PFSK-1 (cell line): ENCODE data around the gene CARMIL1.

Experiments used
- FOXP2 ChIP-seq: optimal IDR thresholded peaks from 2 replicates; pipeline ENCODE3; 2011; ENCODE audit warnings: borderline replicate concordance, control low read depth, inconsistent platforms; ENCODE audit not compliant: insufficient read depth; ENCODE audit errors: extremely low read length, extremely low read depth
- POLR2AphosphoS5 ChIP-seq: IDR thresholded peaks from 2 replicates; pipeline ENCODE4 v1.6.1; 2012; ENCODE audit warnings: low read depth, mild to moderate bottlenecking, control low read depth, low read length, moderate library complexity
- SIN3A ChIP-seq: IDR thresholded peaks from 2 replicates; pipeline ENCODE4 v1.6.1; 2012; ENCODE audit warnings: mild to moderate bottlenecking, low read length, moderate library complexity, borderline replicate concordance; ENCODE audit not compliant: insufficient read depth
- TAF1 ChIP-seq: IDR thresholded peaks from 2 replicates; pipeline ENCODE4 v1.6.1; 2012; ENCODE audit warnings: low read length, control low read depth, borderline replicate concordance; ENCODE audit not compliant: insufficient read depth
- TF ChIP-seq, protein P1 (sequence below), 2 experiments: IDR thresholded peaks; 2 replicates each; pipeline versions ENCODE4 v1.6.1 to v1.8.0; 2011 to 2012; ENCODE audit warnings: low read depth in 2 of 2, low read length in 2 of 2, control low read depth in 1 of 2, inconsistent platforms in 1 of 2, mild to moderate bottlenecking in 1 of 2, moderate library complexity in 1 of 2; ENCODE audit not compliant: insufficient read depth in 1 of 2

DNA sequence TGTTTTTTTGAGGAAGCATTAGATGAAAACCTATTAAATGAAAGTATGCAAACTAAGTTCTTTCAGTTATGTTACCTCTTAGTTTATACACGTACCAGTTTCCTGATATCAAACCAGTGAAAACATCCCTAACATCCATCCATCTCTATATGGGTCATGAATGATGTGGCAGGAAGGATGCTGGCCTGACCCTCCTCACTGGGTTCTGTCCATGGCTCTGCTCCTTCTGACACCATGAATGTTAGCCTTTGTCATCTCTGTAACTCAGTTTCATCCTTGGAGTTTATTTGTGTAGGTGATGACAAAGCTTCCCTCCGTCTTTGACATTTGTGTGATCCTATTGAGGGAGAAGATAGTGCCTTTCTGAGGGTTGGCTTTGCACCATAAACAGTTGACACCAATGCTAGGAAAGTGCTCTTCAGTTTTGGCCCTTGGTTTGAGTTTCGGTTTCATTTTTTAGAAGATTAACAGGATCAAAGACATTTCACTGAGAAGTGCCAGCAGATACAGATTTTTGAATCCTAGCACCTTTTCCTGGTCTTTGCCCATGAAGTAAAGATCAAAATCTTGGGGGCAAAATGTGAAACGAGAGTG is 300.8 kb downstream of the CARMIL1 start:
- TF ChIP-seq, protein P1, sequence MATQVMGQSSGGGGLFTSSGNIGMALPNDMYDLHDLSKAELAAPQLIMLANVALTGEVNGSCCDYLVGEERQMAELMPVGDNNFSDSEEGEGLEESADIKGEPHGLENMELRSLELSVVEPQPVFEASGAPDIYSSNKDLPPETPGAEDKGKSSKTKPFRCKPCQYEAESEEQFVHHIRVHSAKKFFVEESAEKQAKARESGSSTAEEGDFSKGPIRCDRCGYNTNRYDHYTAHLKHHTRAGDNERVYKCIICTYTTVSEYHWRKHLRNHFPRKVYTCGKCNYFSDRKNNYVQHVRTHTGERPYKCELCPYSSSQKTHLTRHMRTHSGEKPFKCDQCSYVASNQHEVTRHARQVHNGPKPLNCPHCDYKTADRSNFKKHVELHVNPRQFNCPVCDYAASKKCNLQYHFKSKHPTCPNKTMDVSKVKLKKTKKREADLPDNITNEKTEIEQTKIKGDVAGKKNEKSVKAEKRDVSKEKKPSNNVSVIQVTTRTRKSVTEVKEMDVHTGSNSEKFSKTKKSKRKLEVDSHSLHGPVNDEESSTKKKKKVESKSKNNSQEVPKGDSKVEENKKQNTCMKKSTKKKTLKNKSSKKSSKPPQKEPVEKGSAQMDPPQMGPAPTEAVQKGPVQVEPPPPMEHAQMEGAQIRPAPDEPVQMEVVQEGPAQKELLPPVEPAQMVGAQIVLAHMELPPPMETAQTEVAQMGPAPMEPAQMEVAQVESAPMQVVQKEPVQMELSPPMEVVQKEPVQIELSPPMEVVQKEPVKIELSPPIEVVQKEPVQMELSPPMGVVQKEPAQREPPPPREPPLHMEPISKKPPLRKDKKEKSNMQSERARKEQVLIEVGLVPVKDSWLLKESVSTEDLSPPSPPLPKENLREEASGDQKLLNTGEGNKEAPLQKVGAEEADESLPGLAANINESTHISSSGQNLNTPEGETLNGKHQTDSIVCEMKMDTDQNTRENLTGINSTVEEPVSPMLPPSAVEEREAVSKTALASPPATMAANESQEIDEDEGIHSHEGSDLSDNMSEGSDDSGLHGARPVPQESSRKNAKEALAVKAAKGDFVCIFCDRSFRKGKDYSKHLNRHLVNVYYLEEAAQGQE (IDR thresholded peaks at IDR 0.05; ENCODE audit: insufficient read depth in 1 of 2, low read depth in 2 of 2, low read length in 2 of 2): no peak
- no peak for TF ChIP-seq POLR2AphosphoS5
- no peak for TF ChIP-seq TAF1
- TF ChIP-seq SIN3A: no peak
- TF ChIP-seq FOXP2: no peak
